Subcutaneous adipose tissue (tissue), 4 donors: Measurements from ENCODE around the gene SIPA1L3. TPM values are rescaled to one million over a fixed set of nuclear protein-coding genes. Genes with fewer than 3 reads are reported as not detected.

Source experiments
- CTCF ChIP-seq: fragments of 450-650 bp; IDR thresholded peaks from one replicate; pipeline ENCODE4 v1.5.1; 2016; ENCODE audit warnings: low read depth, mild to moderate bottlenecking, control low read depth, antibody characterized with exemption, moderate library complexity
- total RNA-seq, 4 donors: library from RNA; depleted of rRNA; stranded (reverse); fragments of >200 nt; gene quantifications; one replicate each; pipeline ENCODE4 v1.1.0, GENCODE V29; 2016

The SIPA1L3 gene
- total RNA-seq, 4 donors from 2014 or later, result 8.2 to 15.3 (median 11.6) TPM

- TF ChIP-seq CTCF, result no peak
These were observed 80.6 kb downstream of the SIPA1L3 start for GRCh38 chr19:37987356-37988332.

GRCh38 chr19:37988758-37989635, 82.0 kb downstream of the SIPA1L3 start:
- no peak for TF ChIP-seq CTCF

GRCh38 chr19:37989855-37990254, 82.8 kb downstream of the SIPA1L3 start:
- TF ChIP-seq CTCF, result no peak

GRCh38 chr19:37990362-37990761, 83.4 kb downstream of the SIPA1L3 start:
- TF ChIP-seq CTCF, result no peak

- TF ChIP-seq CTCF, result no peak
These were observed 84.3 kb downstream of the SIPA1L3 start for GRCh38 chr19:37991176-37991835.

- no peak for TF ChIP-seq CTCF
These were observed 84.8 kb downstream of the SIPA1L3 start for GRCh38 chr19:37991841-37992248.
